Panc1 (cell line): Measurements from ENCODE around the gene CAMKMT. TPM values are rescaled to one million over a fixed set of nuclear protein-coding genes. Genes with fewer than 3 reads are reported as not detected.

Source experiments
- ATAC-seq: fragments of 200-7000 bp; cut with Tn5 transposase; 2 replicates; pipeline ENCODE4 v1.9.1; 2020; ENCODE audit warnings: mild to moderate bottlenecking, moderate library complexity
- BruUV-seq: library from RNA; stranded (reverse); fragments of 400-500 nt; replicated peaks from 2 replicates; lab custom pipeline; 2021; lab: Mats Ljungman, UMichigan
- CTCF ChIA-PET: fragments of 300-600 bp; sonication (Branson Sonifier 250); formaldehyde crosslinking; loops from one replicate; lab custom pipeline; 2022; ENCODE audit warnings: antibody characterized with exemption; lab: Charles Lee
- POLR2A ChIA-PET: fragments of 300-600 bp; sonication (Branson Sonifier 250); formaldehyde crosslinking; loops from one replicate; lab custom pipeline; 2022; ENCODE audit warnings: antibody characterized with exemption; lab: Charles Lee
- DNase-seq: peaks from one replicate; pipeline ENCODE4 v3.0.0-alpha.2; 2010; ENCODE audit warnings: low read depth, low spot score
- H3K27ac ChIP-seq: 2 replicates; pipeline ENCODE4 v1.5.1; 2011; ENCODE audit warnings: mild to moderate bottlenecking, low read length, inconsistent platforms
- H3K27me3 ChIP-seq: fragments of 200-500 bp; sonication (Bioruptor generic); 2 replicates; pipeline ENCODE4 v1.6.0; 2014; ENCODE audit warnings: low read length, inconsistent platforms; ENCODE audit not compliant: control insufficient read depth, insufficient read depth
- H3K36me3 ChIP-seq: fragments of 200-500 bp; sonication (Bioruptor generic); 2 replicates; pipeline ENCODE4 v1.5.1; 2014; ENCODE audit warnings: inconsistent platforms, mild to moderate bottlenecking, low read length, moderate library complexity; ENCODE audit not compliant: control insufficient read depth, insufficient read depth
- H3K4me1 ChIP-seq: 2 replicates; pipeline ENCODE4 v1.5.1; 2011; ENCODE audit warnings: inconsistent platforms, mild to moderate bottlenecking, low read length, moderate library complexity; ENCODE audit not compliant: control insufficient read depth, insufficient read depth
- H3K4me3 ChIP-seq, 2 experiments: 2 replicates each; pipeline ENCODE4 v1.5.1; 2011 to 2012; ENCODE audit warnings: low read depth in 2 of 2, low read length in 2 of 2, mild to moderate bottlenecking in 2 of 2, inconsistent platforms in 1 of 2, moderate library complexity in 1 of 2
- H3K9me3 ChIP-seq: fragments of 200-500 bp; sonication (Bioruptor generic); 2 replicates; pipeline ENCODE4 v1.5.1; 2014; ENCODE audit warnings: low read depth, mild to moderate bottlenecking, inconsistent platforms, low read length, moderate library complexity; ENCODE audit not compliant: control insufficient read depth, insufficient read depth
- CTCF ChIP-seq: fragments of 450-650 bp; IDR thresholded peaks from 2 replicates; pipeline ENCODE4 v1.5.1; 2017; ENCODE audit warnings: mild to moderate bottlenecking
- POLR2AphosphoS5 ChIP-seq: IDR thresholded peaks from 2 replicates; pipeline ENCODE4 v1.6.1; 2012; ENCODE audit warnings: mild to moderate bottlenecking, low read depth, low read length, moderate library complexity
- REST ChIP-seq, 2 experiments: IDR thresholded peaks; 2 replicates each; pipeline ENCODE4 v1.6.1; 2011 to 2012; ENCODE audit warnings: low read depth in 2 of 2, control low read depth in 1 of 2, low read length in 1 of 2, mild to moderate bottlenecking in 1 of 2, moderate library complexity in 1 of 2; ENCODE audit not compliant: insufficient read depth in 1 of 2
- SIN3A ChIP-seq: IDR thresholded peaks from 2 replicates; pipeline ENCODE4 v1.6.1; 2012; ENCODE audit warnings: low read depth, mild to moderate bottlenecking, low read length, moderate library complexity, borderline replicate concordance; ENCODE audit not compliant: insufficient read depth
- TCF7L2 ChIP-seq: IDR thresholded peaks from 2 replicates; pipeline ENCODE4 v1.6.1; 2011; ENCODE audit warnings: mild to moderate bottlenecking, low read depth, low read length, inconsistent platforms
- in situ Hi-C: cut with HindIII; loops from 2 replicates; pipeline ENCODE4 v1.10.0; 2016; ENCODE audit warnings: low sequenced_read_pairs, low pct_unique_long_range_greater_than_20kb
- intact Hi-C: fragments of 100-400 bp; cut with micrococcal nuclease; formaldehyde crosslinking; loops from one replicate; pipeline ENCODE4 v1.10.0; 2022; ENCODE audit not compliant: unreplicated experiment
- total RNA-seq: library from RNA; stranded (reverse); gene quantifications from one replicate; pipeline ENCODE4 v1.2.1, GENCODE V29; 2021; ENCODE audit not compliant: unreplicated experiment

The CAMKMT gene
- total RNA-seq, 1 experiment from 2014 or later = 12.6 TPM

GRCh38 chr2:44550561-44550960 lies 188.8 kb downstream of the CAMKMT start:
- H3K4me3 ChIP-seq = no peak overlapping the region
- no TSS peak for BruUV-seq
- peaks cover 16% of the 10 kb centered on the region for H3K4me1 ChIP-seq
- no peaks in the 10 kb centered on the region for H3K9me3 ChIP-seq
- POLR2A ChIA-PET = no interaction called here
- in situ Hi-C loops = no loop called here
- no peaks in the 10 kb centered on the region for H3K27me3 ChIP-seq
- ATAC-seq = no peak
- DNase-seq = no peak
- H3K27ac ChIP-seq = no peak overlapping the region
- no peak for TF ChIP-seq REST (IDR thresholded peaks at IDR 0.05; ENCODE audit: insufficient read depth in 1 of 2, low read depth in 2 of 2, low read length in 1 of 2)
- no peak for TF ChIP-seq POLR2AphosphoS5
- TF ChIP-seq CTCF = no peak
- no peak for TF ChIP-seq TCF7L2
- no peak for TF ChIP-seq SIN3A
- H3K36me3 ChIP-seq = no peaks in the 10 kb centered on the region
- CTCF ChIA-PET = no interaction called here
- intact Hi-C loops = no loop called here

- intact Hi-C loops (no loop called here), in situ Hi-C loops (no loop called here)
- Histone ChIP-seq H3K4me3 (no peak overlapping the region), H3K36me3 (no peaks in the 10 kb centered on the region), H3K9me3 (no peaks in the 10 kb centered on the region), H3K27me3 (no peaks in the 10 kb centered on the region), H3K4me1 (peaks cover 16% of the 10 kb centered on the region), H3K27ac (no peak overlapping the region)
- no TSS peak for BruUV-seq
- POLR2A ChIA-PET = no interaction called here
- no peak for TF ChIP-seq POLR2AphosphoS5
- TF ChIP-seq SIN3A = no peak
- no peak for TF ChIP-seq TCF7L2
- no peak for TF ChIP-seq CTCF
- no peak for TF ChIP-seq REST (IDR thresholded peaks at IDR 0.05; ENCODE audit: insufficient read depth in 1 of 2, low read depth in 2 of 2, low read length in 1 of 2)
- DNase-seq (no peak), ATAC-seq (no peak)
- CTCF ChIA-PET = no interaction called here
Measured at GRCh38 chr2:44551497-44551896, 189.8 kb downstream of the CAMKMT start.
